Measurements from ENCODE around the gene GRM7.

DNA sequence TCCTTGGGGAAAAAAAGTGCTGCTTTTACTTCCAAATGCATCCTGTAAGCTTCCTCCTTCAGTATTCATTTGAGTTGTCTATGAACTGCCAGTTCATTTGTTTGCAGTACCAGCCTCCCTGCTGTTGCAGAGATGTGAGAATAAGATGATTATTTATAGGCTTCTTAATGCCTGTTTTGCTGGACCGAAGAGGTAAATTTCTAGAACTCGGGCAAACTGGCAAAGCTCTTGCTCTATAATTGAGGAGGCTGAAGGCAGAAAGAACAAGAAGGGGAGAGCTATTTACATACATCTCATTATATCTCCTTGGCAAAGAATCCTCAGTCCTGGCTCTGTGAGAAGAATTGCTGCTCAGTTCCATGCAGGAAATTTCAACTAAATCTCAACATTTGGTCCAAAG, 790.4 kb downstream of the GRM7 start:
- TF ChIP-seq, protein P1, sequence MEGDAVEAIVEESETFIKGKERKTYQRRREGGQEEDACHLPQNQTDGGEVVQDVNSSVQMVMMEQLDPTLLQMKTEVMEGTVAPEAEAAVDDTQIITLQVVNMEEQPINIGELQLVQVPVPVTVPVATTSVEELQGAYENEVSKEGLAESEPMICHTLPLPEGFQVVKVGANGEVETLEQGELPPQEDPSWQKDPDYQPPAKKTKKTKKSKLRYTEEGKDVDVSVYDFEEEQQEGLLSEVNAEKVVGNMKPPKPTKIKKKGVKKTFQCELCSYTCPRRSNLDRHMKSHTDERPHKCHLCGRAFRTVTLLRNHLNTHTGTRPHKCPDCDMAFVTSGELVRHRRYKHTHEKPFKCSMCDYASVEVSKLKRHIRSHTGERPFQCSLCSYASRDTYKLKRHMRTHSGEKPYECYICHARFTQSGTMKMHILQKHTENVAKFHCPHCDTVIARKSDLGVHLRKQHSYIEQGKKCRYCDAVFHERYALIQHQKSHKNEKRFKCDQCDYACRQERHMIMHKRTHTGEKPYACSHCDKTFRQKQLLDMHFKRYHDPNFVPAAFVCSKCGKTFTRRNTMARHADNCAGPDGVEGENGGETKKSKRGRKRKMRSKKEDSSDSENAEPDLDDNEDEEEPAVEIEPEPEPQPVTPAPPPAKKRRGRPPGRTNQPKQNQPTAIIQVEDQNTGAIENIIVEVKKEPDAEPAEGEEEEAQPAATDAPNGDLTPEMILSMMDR (conservative IDR thresholded peaks at IDR 0.05 in 1 of 2, IDR thresholded peaks at IDR 0.05 in 1 of 2; ENCODE audit: low read depth in 1 of 2, low read length in 2 of 2): no peak
- no peak for TF ChIP-seq EZH2 (IDR thresholded peaks at IDR 0.05; ENCODE audit: low read length, missing control alignments)
